Trophoblast cell (in vitro differentiated cells and primary cell): ENCODE measurements around the gene MYO10.
A peak's percentile ranks its signal among the peaks of the same experiment; 100 is the strongest.

Experiments used
- DNase-seq, 2 donors: peaks; one replicate each; pipeline ENCODE4 v3.0.0-alpha.2; 2016
- H2AFZ ChIP-seq: 2 replicates; pipeline ENCODE4 v1.6.1; 2013; ENCODE audit warnings: low read length, moderate library complexity, mild to moderate bottlenecking; ENCODE audit not compliant: insufficient read depth, poor library complexity
- H2AK5ac ChIP-seq: 2 replicates; pipeline ENCODE4 v1.6.1; 2013; ENCODE audit warnings: mild to moderate bottlenecking, low read length
- H2BK120ac ChIP-seq: 2 replicates; pipeline ENCODE4 v1.6.1; 2013; ENCODE audit warnings: low read length, mild to moderate bottlenecking, moderate library complexity; ENCODE audit not compliant: insufficient read depth, poor library complexity
- H2BK12ac ChIP-seq: 2 replicates; pipeline ENCODE4 v1.6.1; 2013; ENCODE audit warnings: mild to moderate bottlenecking, low read length, moderate library complexity
- H2BK5ac ChIP-seq: 2 replicates; pipeline ENCODE4 v1.6.1; 2013; ENCODE audit warnings: low read length, low read depth, moderate library complexity, mild to moderate bottlenecking; ENCODE audit not compliant: poor library complexity
- H3K14ac ChIP-seq: 2 replicates; pipeline ENCODE4 v1.6.1; 2013; ENCODE audit warnings: mild to moderate bottlenecking, low read length
- H3K18ac ChIP-seq: 2 replicates; pipeline ENCODE4 v1.6.1; 2013; ENCODE audit warnings: mild to moderate bottlenecking, low read length
- H3K23ac ChIP-seq: 2 replicates; pipeline ENCODE4 v1.6.1; 2013; ENCODE audit warnings: low read length
- H3K27ac ChIP-seq: 2 replicates; pipeline ENCODE4 v1.5.1; 2013; ENCODE audit warnings: low read depth, mild to moderate bottlenecking, inconsistent platforms, low read length, moderate library complexity
- H3K27me3 ChIP-seq: 2 replicates; pipeline ENCODE4 v1.6.1; 2013; ENCODE audit warnings: inconsistent platforms, mild to moderate bottlenecking, low read length, moderate library complexity; ENCODE audit not compliant: insufficient read depth
- H3K36me3 ChIP-seq, 2 experiments: 1 replicate in 1 of 2; 2 replicates in 1 of 2; pipeline ENCODE4 v1.6.1; 2013; ENCODE audit warnings: low read length in 2 of 2, mild to moderate bottlenecking in 2 of 2, moderate library complexity in 1 of 2; ENCODE audit not compliant: insufficient read depth in 2 of 2, control insufficient read depth in 1 of 2
- H3K4ac ChIP-seq: 2 replicates; pipeline ENCODE4 v1.6.1; 2013; ENCODE audit warnings: low read depth, mild to moderate bottlenecking, low read length, moderate library complexity
- H3K4me1 ChIP-seq, 2 experiments: 1 replicate in 1 of 2; 2 replicates in 1 of 2; pipeline ENCODE4 v1.6.1; 2013; ENCODE audit warnings: low read length in 2 of 2, mild to moderate bottlenecking in 2 of 2, moderate library complexity in 1 of 2; ENCODE audit not compliant: insufficient read depth in 2 of 2, control insufficient read depth in 1 of 2
- H3K4me2 ChIP-seq: 2 replicates; pipeline ENCODE4 v1.6.1; 2013; ENCODE audit warnings: inconsistent platforms, mild to moderate bottlenecking, low read length, moderate library complexity
- H3K4me3 ChIP-seq: 2 replicates; pipeline ENCODE4 v1.5.1; 2013; ENCODE audit warnings: mild to moderate bottlenecking, low read depth, low read length, inconsistent platforms
- H3K79me1 ChIP-seq: one replicate; pipeline ENCODE4 v1.6.1; 2013; ENCODE audit warnings: low read length
- H3K79me2 ChIP-seq: 2 replicates; pipeline ENCODE4 v1.6.1; 2013; ENCODE audit warnings: low read length, mild to moderate bottlenecking; ENCODE audit not compliant: control insufficient read depth, insufficient read depth, poor library complexity
- H3K9ac ChIP-seq: 2 replicates; pipeline ENCODE4 v1.6.1; 2013; ENCODE audit warnings: mild to moderate bottlenecking, low read length
- H3K9me3 ChIP-seq: 2 replicates; pipeline ENCODE4 v1.6.1; 2013; ENCODE audit warnings: low read depth, mild to moderate bottlenecking, control low read depth, inconsistent platforms, low read length; ENCODE audit not compliant: insufficient read depth
- H4K12ac ChIP-seq: 2 replicates; pipeline ENCODE4 v1.6.1; 2013; ENCODE audit warnings: low read depth, mild to moderate bottlenecking, low read length, moderate library complexity
- H4K8ac ChIP-seq: 2 replicates; pipeline ENCODE4 v1.6.1; 2013; ENCODE audit warnings: low read depth, mild to moderate bottlenecking, low read length, moderate library complexity
- H4K91ac ChIP-seq: one replicate; pipeline ENCODE4 v1.6.1; 2013; ENCODE audit warnings: low read depth, mild to moderate bottlenecking, low read length, moderate library complexity
- WGBS: extraction: QIAGEN DNeasy Blood & Tissue Kit; methylation state at CpG from one replicate; pipeline ENCODE4 v1.1.7; 2013; ENCODE audit warnings: missing lambda C conversion rate; ENCODE audit not compliant: insufficient read length, insufficient coverage; ENCODE audit errors: extremely low coverage; 5-methylcytosine and 5-hydroxymethylcytosine counted together

The MYO10 gene

GRCh38 chr5:16943846-16944678, 8.0 kb upstream of the MYO10 start:
- Histone ChIP-seq H2AFZ (no peak overlapping the region), H3K79me2 (no peaks in the 10 kb centered on the region), H3K18ac (no peak overlapping the region), H3K9ac (no peak overlapping the region), H3K79me1 (no peaks in the 10 kb centered on the region), H3K4me3 (no peak overlapping the region), H3K36me3 (no peaks in the 10 kb centered on the region), H3K23ac (no peak overlapping the region), H4K91ac (no peak overlapping the region), H4K8ac (no peak overlapping the region), H2BK12ac (no peak overlapping the region), H3K27me3 (no peaks in the 10 kb centered on the region), H3K4me2 (no peak overlapping the region), H3K4me1 (no peaks in the 10 kb centered on the region), H2BK5ac (no peak overlapping the region), H2AK5ac (no peak overlapping the region), H3K4ac (no peak overlapping the region), H2BK120ac (no peak overlapping the region), H3K27ac (no peak overlapping the region), H3K9me3 (peaks cover under 1% of the 10 kb centered on the region), H4K12ac (no peak overlapping the region), H3K14ac (no peak overlapping the region)
- DNase-seq, result no peak
- WGBS, result no CpG with 5 or more reads among the region's 15 CpGs

- Histone ChIP-seq H3K14ac (no peak overlapping the region), H3K79me1 (peaks cover 8% of the 10 kb centered on the region), H4K8ac (no peak overlapping the region), H2BK12ac (no peak overlapping the region), H2AFZ (no peak overlapping the region), H2BK120ac (no peak overlapping the region), H3K4me1 (peaks cover 7 to 10% of the 10 kb centered on the region in 2 experiments), H3K4ac (no peak overlapping the region), H3K79me2 (peaks cover 8% of the 10 kb centered on the region), H2AK5ac (no peak overlapping the region), H3K27me3 (no peaks in the 10 kb centered on the region), H3K9ac (no peak overlapping the region), H4K12ac (no peak overlapping the region), H3K4me3 (no peak overlapping the region), H3K18ac (no peak overlapping the region), H3K4me2 (no peak overlapping the region), H3K27ac (no peak overlapping the region), H3K9me3 (no peaks in the 10 kb centered on the region), H3K36me3 (no peaks in the 10 kb centered on the region), H3K23ac (no peak overlapping the region), H2BK5ac (no peak overlapping the region), H4K91ac (no peak overlapping the region)
- no CpG with 5 or more reads among the region's 7 CpGs for WGBS
- no peak for DNase-seq
Measured at GRCh38 chr5:16937503-16938161, 1.5 kb upstream of the MYO10 start.

GRCh38 chr5:16936989-16937438, 926 bp upstream of the MYO10 start:
- Histone ChIP-seq H4K12ac (no peak overlapping the region), H3K9ac (peak overlapping the region; percentile 31), H3K4me2 (peak overlapping the region; percentile 96), H2BK5ac (no peak overlapping the region), H3K79me2 (peaks cover 8% of the 10 kb centered on the region), H3K14ac (no peak overlapping the region), H3K4me1 (peaks cover 7 to 12% of the 10 kb centered on the region in 2 experiments), H3K36me3 (no peaks in the 10 kb centered on the region), H2AFZ (no peak overlapping the region), H2BK12ac (no peak overlapping the region), H3K4ac (no peak overlapping the region), H3K27me3 (no peaks in the 10 kb centered on the region), H3K79me1 (peaks cover 8% of the 10 kb centered on the region), H3K27ac (no peak overlapping the region), H3K18ac (no peak overlapping the region), H4K91ac (no peak overlapping the region), H2AK5ac (no peak overlapping the region), H3K9me3 (no peaks in the 10 kb centered on the region), H3K4me3 (no peak overlapping the region), H3K23ac (no peak overlapping the region), H2BK120ac (no peak overlapping the region), H4K8ac (no peak overlapping the region)
- peak; percentile 78 to 80 for DNase-seq
- no CpG with 5 or more reads among the region's 11 CpGs for WGBS

- peak; percentile 14 to 38 for DNase-seq
- no peaks in the 10 kb centered on the region for H3K27me3 ChIP-seq
- H2AFZ ChIP-seq, result peak overlapping the region; percentile 50
- peak overlapping the region; percentile 65 for H4K91ac ChIP-seq
- no peaks in the 10 kb centered on the region for H3K9me3 ChIP-seq
- H2BK12ac ChIP-seq, result peak overlapping the region; percentile 51
- H4K12ac ChIP-seq, result peak overlapping the region; percentile 56
- H3K36me3 ChIP-seq, result no peaks in the 10 kb centered on the region
- peaks cover 8% of the 10 kb centered on the region for H3K79me1 ChIP-seq
- H3K4me2 ChIP-seq, result peak overlapping the region; percentile 84
- H3K4me3 ChIP-seq, result peak overlapping the region; percentile 92
- no peak overlapping the region for H3K23ac ChIP-seq
- H3K18ac ChIP-seq, result peak overlapping the region; percentile 88
- H3K27ac ChIP-seq, result peak overlapping the region; percentile 40
- H4K8ac ChIP-seq, result peak overlapping the region; percentile 40
- peak overlapping the region; percentile 89 for H3K9ac ChIP-seq
- H3K4ac ChIP-seq, result peak overlapping the region; percentile 85
- H3K4me1 ChIP-seq, result peaks cover 7 to 15% of the 10 kb centered on the region in 2 experiments
- peak overlapping the region; percentile 2 for H2BK5ac ChIP-seq
- WGBS, result no CpG with 5 or more reads among the region's 85 CpGs
- peak overlapping the region; percentile 13 for H3K14ac ChIP-seq
- peak overlapping the region; percentile 40 for H2BK120ac ChIP-seq
- peaks cover 10% of the 10 kb centered on the region for H3K79me2 ChIP-seq
- H2AK5ac ChIP-seq, result no peak overlapping the region
Measured at GRCh38 chr5:16935231-16936149, 598 bp downstream of the MYO10 start.
